K562 (cell line): ENCODE data around the gene KCNK6. TPM values are rescaled to one million over a fixed set of nuclear protein-coding genes. Genes with fewer than 3 reads are reported as not detected.

Experiments
- C11orf30 ChIP-seq: fragments of 450-650 bp; IDR thresholded peaks from 2 replicates; pipeline ENCODE4 v1.6.1; 2016; ENCODE audit warnings: low read depth, mild to moderate bottlenecking
- CTCFL ChIP-seq: IDR thresholded peaks from 2 replicates; pipeline ENCODE4 v1.6.1; 2011; ENCODE audit warnings: borderline replicate concordance, low read depth, mild to moderate bottlenecking, moderate library complexity, low read length; ENCODE audit not compliant: insufficient read depth, poor library complexity, severe bottlenecking
- FOXP1 ChIP-seq: sonication (generic); formaldehyde crosslinking; IDR thresholded peaks from 2 replicates; pipeline ENCODE4 v1.8.0; 2022; ENCODE audit warnings: mild to moderate bottlenecking, missing genetic modification reagents
- NONO ChIP-seq, 2 experiments: fragments of 200-400 bp in 1 of 2; fragments of 450-650 bp in 1 of 2; formaldehyde crosslinking in 1 of 2; IDR thresholded peaks; 2 replicates each; pipeline ENCODE4 v1.6.1; 2017; ENCODE audit warnings: low read depth in 2 of 2, mild to moderate bottlenecking in 2 of 2, moderate library complexity in 2 of 2, low read length in 1 of 2
- PCBP1 ChIP-seq: fragments of 200-400 bp; formaldehyde crosslinking; IDR thresholded peaks from 2 replicates; pipeline ENCODE4 v1.6.1; 2018; ENCODE audit warnings: mild to moderate bottlenecking, low read depth, low read length; ENCODE audit not compliant: poor library complexity, severe bottlenecking
- RB1 ChIP-seq: fragments of 450-650 bp; IDR thresholded peaks from 2 replicates; pipeline ENCODE4 v1.6.1; 2017; ENCODE audit warnings: low read depth, mild to moderate bottlenecking
- SAFB2 ChIP-seq: fragments of 200-400 bp; formaldehyde crosslinking; IDR thresholded peaks from 2 replicates; pipeline ENCODE4 v1.6.1; 2018; ENCODE audit warnings: borderline replicate concordance, low read length, low read depth, moderate library complexity; ENCODE audit not compliant: severe bottlenecking
- SNAPC5 ChIP-seq: fragments of 250-450 bp; sonication (Bioruptor Pico); IDR thresholded peaks from 2 replicates; pipeline ENCODE4 v1.8.0; 2021; ENCODE audit warnings: moderate library complexity, mild to moderate bottlenecking, inconsistent platforms
- SP1 ChIP-seq: sonication (generic); formaldehyde crosslinking; IDR thresholded peaks from 2 replicates; pipeline ENCODE4 v1.8.1; 2022; ENCODE audit warnings: mild to moderate bottlenecking, missing genetic modification reagents
- TBP ChIP-seq: optimal IDR thresholded peaks from 2 replicates; pipeline ENCODE3; 2011; ENCODE audit warnings: low read depth, low read length, improper control_type of control experiment
- ZBTB40 ChIP-seq, 2 experiments: fragments of 450-650 bp in 1 of 2; sonication (generic) in 1 of 2; formaldehyde crosslinking in 1 of 2; IDR thresholded peaks; 2 replicates each; pipeline versions ENCODE4 v1.7.1 to v1.9.0; 2016 to 2022; ENCODE audit warnings: inconsistent platforms in 1 of 2, mild to moderate bottlenecking in 1 of 2, missing genetic modification reagents in 1 of 2
- ZC3H11A ChIP-seq: IDR thresholded peaks from 2 replicates; pipeline ENCODE4 v1.6.1; 2012; ENCODE audit warnings: low read depth, low read length, improper control_type of control experiment
- polyA plus RNA-seq, 8 experiments: library from polyadenylated mRNA; depleted of rRNA in 4 of 8; stranded (reverse) in 5 of 8; unstranded in 3 of 8; fragments of >200 nt; fragmentation: Nextera tagmentation in 2 of 8; fragmentation: Illumina TruSeq in 1 of 8; extraction: Ambion mirVana in 2 of 8; extraction: Trizol in 1 of 8; gene quantifications; 2 replicates each; pipeline versions ENCODE4 v1.2.1 to v1.2.3, GENCODE V29; 2011 to 2014; ENCODE audit warnings: inconsistent platforms in 1 of 8, missing spikeins in 1 of 8
- total RNA-seq, 7 experiments: library from RNA; depleted of rRNA in 6 of 7; stranded (reverse); fragments of >200 nt in 6 of 7; fragmentation: Illumina TruSeq in 2 of 7; extraction: Trizol in 2 of 7; gene quantifications; 2 replicates each; pipeline versions ENCODE4 v1.2.1 to v1.2.3, GENCODE V29; 2011 to 2021; ENCODE audit warnings: low replicate concordance in 1 of 7

KCNK6 gene
- total and polyA plus RNA-seq, 9 of the 15 experiments (the other 6 are each of a cell fraction or from before 2014, with no cell fraction given), result 0.05 to 0.42 (median 0.15) TPM

GRCh38 chr19:38374332-38375097, 54.9 kb downstream of the KCNK6 start, which contains the start of gene PSMD8 (continued):
- TF ChIP-seq PCBP1 (peak; percentile 43), ZBTB40 (IDR thresholded peaks at IDR 0.05) (peak; percentile 90), ZBTB40 (CRISPR knock-in tag; IDR thresholded peaks at IDR 0.05) (no peak), FOXP1 (CRISPR knock-in tag) (peak; percentile 62; the same call in 1 of the 2 replicates), RB1 (peak; percentile 93), SAFB2 (no peak), CTCFL (peak; percentile 67), TBP (peak; percentile 95), ZC3H11A (no peak), C11orf30 (peak; percentile 72), NONO (IDR thresholded peaks at IDR 0.05; ENCODE audit: low read depth in 2 of 2, low read length in 1 of 2) (peak; percentile 76 to 77; a peak in 3 of 4 replicates), SNAPC5 (CRISPR knock-in tag) (no peak), SP1 (CRISPR knock-in tag) (peak; percentile 85)
